NCI-H2171 treated with DMSO at 0.1 percent for 48 hours (cell line): ENCODE measurements around the gene TMEM126A.

Experiments
- DNase-seq: peaks from one replicate; lab custom pipeline; 2025; lab: John Stamatoyannopoulos, UW

Gene TMEM126A

DNA sequence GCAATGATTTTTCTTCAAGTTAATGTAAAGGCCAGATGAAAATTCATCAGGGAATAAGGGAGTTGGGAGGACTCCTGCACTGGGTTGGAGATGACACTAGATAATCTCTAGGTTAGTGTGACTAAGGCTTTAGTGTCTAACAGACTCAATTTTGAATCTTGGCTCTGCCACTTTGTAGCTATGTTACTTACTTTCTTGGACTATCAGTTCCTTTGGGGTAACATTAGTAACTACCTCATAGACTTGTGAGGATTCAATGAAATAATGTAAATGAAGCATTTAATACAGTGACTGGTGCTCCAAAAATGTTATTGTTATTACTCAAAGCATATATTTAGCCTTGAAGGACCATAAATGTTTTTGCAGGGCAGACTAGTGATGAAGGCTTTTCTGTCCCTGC is 47.8 kb downstream of the TMEM126A start:
- DNase-seq, result no peak

DNA sequence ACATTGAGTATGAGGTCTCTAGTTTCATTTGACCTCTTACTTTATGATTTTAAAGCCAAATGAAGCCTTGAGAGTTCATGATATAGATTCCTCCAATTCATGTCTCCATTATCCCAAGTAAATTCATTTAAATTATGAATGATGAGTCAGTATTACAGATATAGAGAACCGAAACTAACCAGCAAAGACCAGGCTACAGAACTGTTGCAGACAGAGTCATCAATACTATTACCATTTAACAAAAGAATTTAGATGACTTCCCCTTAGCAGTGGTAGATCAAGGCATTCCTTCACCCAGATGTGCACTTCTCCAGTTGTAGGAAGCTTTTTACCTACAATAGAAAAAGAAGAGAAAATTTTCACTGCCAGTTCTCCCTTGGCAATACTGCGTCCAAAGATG is 50.0 kb downstream of the TMEM126A start:
- no peak for DNase-seq

DNA sequence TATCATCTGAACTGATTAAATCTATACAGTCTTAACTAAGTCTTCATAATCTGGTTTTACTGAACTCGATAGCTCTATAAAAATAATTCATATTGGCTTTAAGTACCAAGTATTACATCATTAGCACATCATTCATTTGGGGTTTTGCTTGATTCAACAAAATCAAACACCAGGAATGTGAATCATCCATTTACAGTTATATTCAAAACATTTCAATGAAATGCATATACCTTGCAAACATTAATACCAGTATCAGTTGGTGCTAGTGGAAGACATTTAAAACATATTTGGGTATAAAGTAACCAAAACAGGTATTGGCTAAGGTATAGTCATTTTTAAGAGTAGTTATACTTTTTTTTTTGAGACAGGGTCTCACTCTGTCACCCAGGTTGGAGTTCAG is 50.4 kb downstream of the TMEM126A start:
- DNase-seq, result no peak

DNA sequence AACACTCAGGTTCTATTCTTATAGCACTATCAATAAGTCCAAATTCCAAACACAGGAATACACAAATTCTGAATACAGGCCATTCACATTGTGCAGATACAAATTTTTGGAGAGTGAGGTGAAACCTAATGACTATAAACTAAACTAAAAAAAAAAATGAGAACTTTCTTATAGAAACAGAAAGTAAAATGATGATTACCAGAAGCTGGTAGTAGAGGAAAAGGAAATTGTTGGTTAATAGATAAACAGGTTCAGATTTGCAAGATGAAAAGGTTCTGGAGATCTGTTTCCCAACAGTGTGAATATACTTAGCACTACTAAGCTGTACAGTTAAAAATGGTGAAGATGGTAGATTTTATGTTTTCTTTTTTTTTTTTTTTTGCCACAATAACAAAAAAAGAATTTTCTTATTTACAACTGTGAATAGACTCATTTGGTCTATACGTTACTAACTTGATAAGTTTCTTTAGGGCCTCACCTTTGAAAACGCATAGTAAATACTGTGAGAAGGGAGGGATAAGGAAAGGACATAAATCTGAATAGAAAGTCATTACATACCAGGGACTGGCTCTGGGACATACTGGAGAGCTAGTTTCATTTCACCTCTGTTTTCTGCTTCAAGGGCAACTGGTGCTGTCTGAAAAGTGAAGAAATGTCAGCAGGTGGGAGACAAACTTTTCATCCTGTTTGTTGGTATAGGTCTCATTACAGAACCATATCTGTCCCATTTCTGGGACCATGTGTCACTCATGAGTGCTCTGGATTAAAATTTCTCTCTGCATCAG is 52.4 kb downstream of the TMEM126A start:
- no peak for DNase-seq

GRCh38 chr11:85704967-85705366 is 57.2 kb downstream of the TMEM126A start:
- DNase-seq, result no peak

GRCh38 chr11:85705800-85706199 is 58.0 kb downstream of the TMEM126A start:
- no peak for DNase-seq
